ENCODE measurements around the gene RABGGTA.
"Not testable (repeated sequence)": the region's sequence is repeated elsewhere in the genome, so short reads cannot be mapped to it uniquely, and the experiment has no call there.

RABGGTA gene

GRCh38 chr14:24228902-24229301 is 42.5 kb downstream of the RABGGTA start:
- H3K4me3 ChIP-seq (ENCODE audit: low read length): no peak overlapping the region
- no peaks in the 10 kb centered on the region for H3F3A ChIP-seq (ENCODE audit: insufficient read depth, low read length)
- no peaks in the 10 kb centered on the region for H3K9me2 ChIP-seq (replicated peaks; ENCODE audit: insufficient read depth, low read length)
- H3K9ac ChIP-seq (ENCODE audit: low read length): no peak overlapping the region
- H4K20me1 ChIP-seq (ENCODE audit: insufficient read depth, low read length): no peaks in the 10 kb centered on the region
- no peak overlapping the region for H2AFZ ChIP-seq (ENCODE audit: low read length)
- no peak overlapping the region for H3K27ac ChIP-seq (ENCODE audit: low read length)
- TF ChIP-seq EZH2 (optimal IDR thresholded peaks at IDR 0.05; ENCODE audit: low read depth, low read length) (no peak), CTCF (IDR thresholded peaks at IDR 0.05; ENCODE audit: low read length) (no peak), EZH2phosphoT487 (IDR thresholded peaks at IDR 0.05; ENCODE audit: low read length) (no peak)
- no peaks in the 10 kb centered on the region for H3K36me3 ChIP-seq (replicated peaks; ENCODE audit: insufficient read depth, low read length)
- H3K4me2 ChIP-seq (ENCODE audit: low read depth, low read length): no peak overlapping the region
- H3K27me3 ChIP-seq (replicated peaks; ENCODE audit: insufficient read depth, low read length): no peaks in the 10 kb centered on the region
- H3K9me3 ChIP-seq (replicated peaks; ENCODE audit: insufficient read depth, low read length): no peaks in the 10 kb centered on the region
- peaks cover 5% of the 10 kb centered on the region for H3K4me1 ChIP-seq (ENCODE audit: low read length)
- H3K79me2 ChIP-seq (ENCODE audit: low read length): peaks cover 41% of the 10 kb centered on the region
- no peak for DNase-seq

- TF ChIP-seq EZH2phosphoT487 (IDR thresholded peaks at IDR 0.05; ENCODE audit: low read length): no peak
- TF ChIP-seq CTCF (IDR thresholded peaks at IDR 0.05; ENCODE audit: low read length): no peak
- TF ChIP-seq EZH2 (optimal IDR thresholded peaks at IDR 0.05; ENCODE audit: low read depth, low read length): no peak
- DNase-seq: no peak
- peaks cover 28% of the 10 kb centered on the region for H3K79me2 ChIP-seq (ENCODE audit: low read length)
These were observed 44.9 kb downstream of the RABGGTA start for GRCh38 chr14:24226473-24226872.

GRCh38 chr14:24224618-24225071 is 46.8 kb downstream of the RABGGTA start:
- no peaks in the 10 kb centered on the region for H4K20me1 ChIP-seq (ENCODE audit: insufficient read depth, low read length)
- no peak overlapping the region for H2AFZ ChIP-seq (ENCODE audit: low read length)

More at GRCh38 chr14:24226473-24226872, 44.9 kb downstream of the RABGGTA start:
- no peaks in the 10 kb centered on the region for H3K36me3 ChIP-seq (replicated peaks; ENCODE audit: insufficient read depth, low read length)
- H3K27me3 ChIP-seq (replicated peaks; ENCODE audit: insufficient read depth, low read length): no peaks in the 10 kb centered on the region
- H3K4me3 ChIP-seq (ENCODE audit: low read length): no peak overlapping the region
- H3K4me2 ChIP-seq (ENCODE audit: low read depth, low read length): no peak overlapping the region
- H3K4me1 ChIP-seq (ENCODE audit: low read length): no peaks in the 10 kb centered on the region
- H4K20me1 ChIP-seq (ENCODE audit: insufficient read depth, low read length): no peaks in the 10 kb centered on the region
- H3K9me2 ChIP-seq (replicated peaks; ENCODE audit: insufficient read depth, low read length): no peaks in the 10 kb centered on the region
- no peak overlapping the region for H3K27ac ChIP-seq (ENCODE audit: low read length)
- H3F3A ChIP-seq (ENCODE audit: insufficient read depth, low read length): no peaks in the 10 kb centered on the region
- H3K9me3 ChIP-seq (replicated peaks; ENCODE audit: insufficient read depth, low read length): no peaks in the 10 kb centered on the region
- H3K9ac ChIP-seq (ENCODE audit: low read length): no peak overlapping the region
- H2AFZ ChIP-seq (ENCODE audit: low read length): no peak overlapping the region

GRCh38 chr14:24222987-24223386 is 48.4 kb downstream of the RABGGTA start:
- H3K27me3 ChIP-seq (replicated peaks; ENCODE audit: insufficient read depth, low read length); DNase-seq; H3K36me3 ChIP-seq (replicated peaks; ENCODE audit: insufficient read depth, low read length); H3K9me3 ChIP-seq (replicated peaks; ENCODE audit: insufficient read depth, low read length); H4K20me1 ChIP-seq (ENCODE audit: insufficient read depth, low read length); H3K4me1 ChIP-seq (ENCODE audit: low read length); H2AFZ ChIP-seq (ENCODE audit: low read length); H3K4me2 ChIP-seq (ENCODE audit: low read depth, low read length); H3F3A ChIP-seq (ENCODE audit: insufficient read depth, low read length); H3K9me2 ChIP-seq (replicated peaks; ENCODE audit: insufficient read depth, low read length); H3K4me3 ChIP-seq (ENCODE audit: low read length); H3K27ac ChIP-seq (ENCODE audit: low read length); H3K9ac ChIP-seq (ENCODE audit: low read length): not testable (repeated sequence)
- H3K79me2 ChIP-seq (ENCODE audit: low read length): peaks cover 16% of the 10 kb centered on the region

More at GRCh38 chr14:24224618-24225071, 46.8 kb downstream of the RABGGTA start:
- H3K4me2 ChIP-seq (ENCODE audit: low read depth, low read length): no peak overlapping the region
- H3K79me2 ChIP-seq (ENCODE audit: low read length): peaks cover 20% of the 10 kb centered on the region
- no peak for DNase-seq
- H3K27me3 ChIP-seq (replicated peaks; ENCODE audit: insufficient read depth, low read length): no peaks in the 10 kb centered on the region
- H3K9ac ChIP-seq (ENCODE audit: low read length): no peak overlapping the region
- no peaks in the 10 kb centered on the region for H3K9me2 ChIP-seq (replicated peaks; ENCODE audit: insufficient read depth, low read length)
- no peaks in the 10 kb centered on the region for H3K9me3 ChIP-seq (replicated peaks; ENCODE audit: insufficient read depth, low read length)
- no peaks in the 10 kb centered on the region for H3F3A ChIP-seq (ENCODE audit: insufficient read depth, low read length)
- no peak overlapping the region for H3K4me3 ChIP-seq (ENCODE audit: low read length)
- H3K36me3 ChIP-seq (replicated peaks; ENCODE audit: insufficient read depth, low read length): no peaks in the 10 kb centered on the region
- H3K27ac ChIP-seq (ENCODE audit: low read length): no peak overlapping the region
- TF ChIP-seq CTCF (IDR thresholded peaks at IDR 0.05; ENCODE audit: low read length) (no peak), EZH2phosphoT487 (IDR thresholded peaks at IDR 0.05; ENCODE audit: low read length) (no peak), EZH2 (optimal IDR thresholded peaks at IDR 0.05; ENCODE audit: low read depth, low read length) (no peak)
- no peaks in the 10 kb centered on the region for H3K4me1 ChIP-seq (ENCODE audit: low read length)
